ENCODE results near the gene WFDC1.

GRCh38 chr16:84246679-84247077 lies 48.0 kb upstream of the WFDC1 start:
- TF ChIP-seq CTCF (IDR thresholded peaks at IDR 0.05; ENCODE audit: insufficient read depth, low read depth, low read length) (no peak), EZH2 (IDR thresholded peaks at IDR 0.05; ENCODE audit: insufficient read depth, low read length) (no peak)

Data from astrocyte (in vitro differentiated cells and primary cell).